GM21576 (cell line): ENCODE measurements around the gene CBARP.

Experiments
- ATAC-seq: cut with Tn5 transposase; IDR thresholded peaks from one replicate; pipeline ENCODE4 v1.9.1; 2021; ENCODE audit warnings: mild to moderate bottlenecking, moderate library complexity; ENCODE audit not compliant: unreplicated experiment

CBARP gene, protein sequence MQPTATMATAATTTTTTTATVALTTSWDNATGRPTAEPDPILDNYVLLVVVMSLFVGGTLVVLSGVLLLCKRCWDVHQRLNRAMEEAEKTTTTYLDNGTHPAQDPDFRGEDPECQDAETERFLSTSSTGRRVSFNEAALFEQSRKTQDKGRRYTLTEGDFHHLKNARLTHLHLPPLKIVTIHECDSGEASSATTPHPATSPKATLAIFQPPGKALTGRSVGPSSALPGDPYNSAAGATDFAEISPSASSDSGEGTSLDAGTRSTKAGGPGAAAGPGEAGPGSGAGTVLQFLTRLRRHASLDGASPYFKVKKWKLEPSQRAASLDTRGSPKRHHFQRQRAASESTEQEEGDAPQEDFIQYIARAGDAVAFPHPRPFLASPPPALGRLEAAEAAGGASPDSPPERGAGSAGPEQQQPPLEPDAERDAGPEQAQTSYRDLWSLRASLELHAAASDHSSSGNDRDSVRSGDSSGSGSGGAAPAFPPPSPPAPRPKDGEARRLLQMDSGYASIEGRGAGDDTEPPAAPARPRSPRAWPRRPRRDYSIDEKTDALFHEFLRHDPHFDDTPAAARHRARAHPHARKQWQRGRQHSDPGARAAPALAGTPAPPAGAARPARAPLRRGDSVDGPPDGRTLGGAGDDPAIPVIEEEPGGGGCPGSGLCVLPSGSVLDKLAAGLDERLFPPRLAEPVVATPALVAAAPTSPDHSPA

DNA sequence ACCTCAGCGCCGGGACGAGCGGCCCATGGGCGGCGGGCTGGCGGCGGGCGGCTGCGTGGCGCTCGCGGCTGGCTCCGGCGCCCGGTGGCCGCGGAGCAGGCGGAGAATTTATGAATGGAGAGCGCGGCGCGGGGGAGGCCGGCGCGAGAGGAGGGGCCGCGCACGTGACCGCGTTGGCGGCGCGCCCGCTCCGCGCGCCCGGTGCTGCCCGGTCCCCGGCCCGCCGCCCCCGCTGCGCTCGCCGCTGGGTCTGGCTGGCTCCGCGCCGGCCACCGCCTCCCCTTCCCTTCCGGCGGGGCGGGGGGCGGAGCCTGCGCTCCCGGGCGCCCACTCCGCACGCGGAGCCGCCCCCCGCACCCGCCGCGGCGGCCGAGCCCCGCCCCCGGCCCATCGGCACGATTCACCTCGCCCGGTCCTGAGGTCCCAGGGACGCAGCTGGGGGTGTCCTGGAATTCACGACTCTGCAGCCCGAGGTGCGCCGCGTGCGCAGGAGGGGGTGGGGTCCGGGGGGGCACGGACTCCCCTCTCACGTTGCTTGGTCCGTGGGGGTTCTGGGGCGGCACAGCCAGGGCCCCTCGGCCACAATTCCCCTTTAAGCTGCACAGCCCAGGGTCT lies at the start of gene CBARP:
Gene CBARP (minus strand): TSS at position 252 of the 615 bp plus-strand sequence. CDS start 1,905 bp downstream, outside the sequence.
- ATAC-seq: no peak

DNA sequence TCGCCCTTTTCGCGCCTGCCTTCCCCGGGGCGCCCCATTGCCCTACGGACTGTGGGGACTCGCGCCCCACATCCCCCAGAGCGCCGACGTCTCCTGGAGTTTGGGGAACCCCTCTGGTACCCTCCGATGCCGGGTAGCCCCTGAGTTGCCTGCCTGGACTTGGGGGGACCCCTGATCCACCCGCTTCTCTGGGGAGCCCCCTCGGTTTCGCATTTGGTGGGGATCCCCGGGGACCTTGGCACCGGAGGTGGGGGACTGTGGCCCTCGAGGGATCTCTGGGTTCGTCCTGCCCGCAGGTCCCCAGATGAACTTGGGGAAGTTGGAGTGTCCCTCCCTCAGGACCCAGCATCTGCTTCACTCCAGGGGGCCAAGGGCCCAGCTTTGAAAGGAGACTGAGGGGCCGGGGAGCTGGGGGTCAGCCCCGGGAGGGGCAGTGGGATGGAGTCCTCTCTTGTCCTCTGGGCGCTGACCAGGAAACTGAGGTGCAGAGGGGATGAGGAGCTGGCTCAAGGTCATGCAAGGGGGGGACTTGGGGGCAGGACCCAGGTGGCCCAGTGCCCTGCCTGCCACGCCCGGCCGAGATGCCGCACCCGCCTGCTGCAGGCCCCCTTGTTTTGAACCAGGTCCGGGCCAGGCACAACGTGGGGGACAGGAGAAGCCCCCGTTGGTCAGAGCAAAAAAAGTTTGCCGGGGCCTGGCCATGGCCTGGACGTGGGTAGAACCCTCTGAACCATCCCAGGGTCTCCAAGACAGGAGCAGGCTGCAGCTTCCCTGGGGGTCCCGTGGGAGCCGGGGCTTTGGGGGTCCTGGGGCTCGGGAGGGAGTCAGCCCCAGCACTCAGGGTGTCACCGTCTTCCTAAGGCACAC lies 48.9 kb upstream of the CBARP start:
- ATAC-seq: no peak

DNA sequence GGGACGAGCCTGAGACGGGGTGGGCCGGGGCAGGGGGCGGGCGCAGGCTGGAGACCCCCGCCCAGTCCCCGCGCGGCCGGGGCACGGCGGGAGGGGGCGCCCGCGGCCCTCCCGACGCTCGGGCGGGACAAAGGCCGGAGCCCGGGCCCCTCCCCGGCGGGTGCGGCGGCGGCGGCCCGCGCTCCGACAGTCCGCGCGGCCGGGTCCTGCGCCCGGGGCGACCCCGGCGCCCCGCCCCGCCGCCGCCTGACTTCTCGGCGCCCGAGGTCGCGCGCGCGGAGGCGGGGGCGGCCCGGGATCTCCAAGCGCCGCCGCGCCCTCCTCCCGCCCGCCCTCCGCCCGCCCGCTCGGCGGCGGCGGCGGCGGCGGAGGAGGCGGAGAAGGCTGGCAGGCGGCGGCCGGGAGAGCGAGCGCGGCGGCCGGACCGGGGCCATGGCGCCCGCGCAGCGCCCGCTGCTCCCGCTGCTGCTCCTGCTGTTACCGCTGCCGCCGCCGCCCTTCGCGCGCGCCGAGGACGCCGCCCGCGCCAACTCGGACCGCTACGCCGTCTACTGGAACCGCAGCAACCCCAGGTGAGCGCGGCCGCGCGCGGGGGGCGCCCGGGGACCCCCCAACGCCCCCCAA lies 48.0 kb upstream of the CBARP start, which contains the start of gene EFNA2:
Gene EFNA2 (plus strand): TSS at position 137 of the 624 bp plus-strand sequence. CDS start 296 bp downstream, at position 433.
- no peak for ATAC-seq

DNA sequence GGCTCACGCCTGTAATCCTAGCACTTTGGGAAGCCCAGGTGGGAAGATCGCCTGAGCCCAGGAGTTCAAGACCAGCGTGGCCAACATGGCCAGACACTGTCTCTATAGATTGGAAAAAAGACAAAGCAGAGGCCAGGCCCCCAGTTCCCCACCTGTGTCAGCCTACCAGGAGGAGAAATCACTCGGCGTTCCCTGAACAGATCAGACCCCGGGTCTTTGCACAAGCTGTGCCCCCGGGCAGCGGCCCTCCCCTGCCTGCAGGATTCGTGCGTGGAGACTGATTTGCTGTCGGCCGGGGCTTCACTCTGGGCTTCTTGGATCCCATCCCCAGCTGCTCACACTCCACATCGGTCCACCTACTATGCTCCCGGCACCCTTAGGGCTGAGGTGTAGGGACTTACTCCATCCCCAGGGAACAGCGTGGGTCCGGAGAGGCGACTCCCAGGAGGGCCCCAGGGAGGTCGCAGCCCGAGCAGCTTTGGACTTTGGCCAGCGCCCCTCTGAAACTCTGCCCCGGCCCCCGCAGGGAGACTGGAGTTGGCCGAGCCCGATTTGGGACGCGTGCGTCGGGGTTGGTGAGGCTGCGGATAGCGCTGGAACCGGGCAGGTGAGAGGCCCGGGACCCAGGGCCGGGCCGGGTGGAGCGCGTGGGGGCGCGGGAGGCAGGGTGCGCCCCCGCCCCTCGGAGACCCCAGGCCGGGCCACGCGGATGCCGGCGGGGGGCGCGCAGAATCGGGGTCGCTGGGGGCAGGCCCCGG lies 47.4 kb upstream of the CBARP start:
- no peak for ATAC-seq

DNA sequence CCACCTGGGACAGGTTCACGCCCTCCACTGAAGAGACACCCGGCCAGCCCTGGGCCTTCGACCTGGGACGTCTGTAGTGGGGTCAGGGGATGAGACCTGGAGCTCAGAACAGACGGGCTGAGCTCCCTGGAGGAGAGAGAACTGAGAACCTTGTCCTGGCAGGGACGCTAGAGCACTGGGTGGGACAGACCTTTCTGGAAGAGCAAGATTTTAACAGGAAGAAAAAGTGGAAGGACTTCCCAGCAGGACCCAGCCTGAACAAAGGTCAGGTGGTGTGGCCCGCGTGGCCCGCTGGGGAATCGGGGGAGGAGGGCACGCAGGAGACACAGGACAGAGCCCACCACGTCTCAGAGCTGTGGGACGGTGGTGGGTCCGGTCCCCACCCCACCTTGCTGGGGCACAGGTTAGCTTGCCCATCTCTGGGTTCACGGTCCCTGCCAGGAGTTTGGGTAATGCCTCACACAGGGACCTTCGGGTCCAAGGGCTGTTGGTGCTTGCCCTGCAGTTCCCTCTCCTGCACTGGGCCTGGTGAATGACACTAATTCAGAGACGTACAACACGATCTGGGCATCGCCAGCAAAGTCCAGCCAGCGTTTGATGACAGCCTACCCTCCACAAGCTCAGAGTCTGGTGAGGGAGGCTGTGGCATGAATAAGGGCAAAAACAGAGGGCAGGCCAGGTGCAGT lies 46.6 kb upstream of the CBARP start:
- ATAC-seq: no peak

DNA sequence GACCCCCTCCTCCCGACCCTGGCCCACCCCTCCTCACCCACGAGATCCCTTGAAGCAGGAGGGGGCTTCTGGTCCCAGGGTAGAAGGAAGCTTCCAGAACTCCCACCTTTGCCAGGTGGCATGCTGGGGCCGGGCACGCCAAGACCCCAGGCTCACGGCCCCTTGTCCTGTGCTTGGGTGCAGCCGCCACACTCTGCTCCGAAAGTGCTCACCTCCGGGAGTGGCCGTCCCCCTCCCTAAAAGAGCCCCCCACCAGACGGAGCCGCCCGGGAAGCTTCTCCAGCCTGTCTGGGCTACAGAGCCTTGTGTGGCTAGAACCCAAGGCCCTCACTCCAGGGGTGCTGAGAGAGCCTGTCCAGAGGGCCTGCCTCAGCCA lies 46.1 kb upstream of the CBARP start:
- ATAC-seq: no peak

DNA sequence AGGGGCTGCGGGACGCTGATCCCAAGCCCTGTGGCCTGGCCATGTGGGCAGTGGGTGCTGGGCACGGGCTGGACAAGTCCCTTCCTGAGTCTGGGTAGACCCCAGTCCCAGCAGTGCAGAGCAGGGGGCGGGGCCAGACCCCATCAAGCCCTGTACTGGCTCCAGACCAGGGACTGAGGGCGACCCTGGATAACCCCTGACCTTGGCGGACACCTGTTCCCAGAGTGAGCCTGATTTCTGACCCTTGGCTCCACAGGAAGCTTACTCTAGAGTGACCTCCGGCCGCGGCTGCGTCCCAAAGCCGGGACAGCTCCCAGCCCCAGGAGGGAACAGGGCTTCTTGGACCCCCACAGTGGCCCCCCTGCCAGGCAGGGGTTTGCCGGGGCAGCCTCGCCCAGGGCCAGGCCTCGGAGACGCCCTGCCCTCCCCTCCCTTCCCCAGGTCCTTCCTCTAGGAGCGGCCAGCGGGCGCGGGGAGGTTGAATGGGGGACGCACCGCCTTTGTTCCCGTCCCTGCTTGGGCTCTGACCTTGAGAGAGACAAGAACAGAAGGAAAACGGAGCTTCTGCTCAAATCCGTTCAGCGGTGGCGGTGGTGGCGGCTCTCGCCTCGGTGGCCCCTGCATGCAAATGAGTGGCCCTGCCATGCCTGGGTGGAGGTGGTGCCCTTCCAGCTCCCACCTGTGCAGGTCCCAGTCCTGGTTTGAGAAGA lies 45.6 kb upstream of the CBARP start:
- ATAC-seq: no peak

DNA sequence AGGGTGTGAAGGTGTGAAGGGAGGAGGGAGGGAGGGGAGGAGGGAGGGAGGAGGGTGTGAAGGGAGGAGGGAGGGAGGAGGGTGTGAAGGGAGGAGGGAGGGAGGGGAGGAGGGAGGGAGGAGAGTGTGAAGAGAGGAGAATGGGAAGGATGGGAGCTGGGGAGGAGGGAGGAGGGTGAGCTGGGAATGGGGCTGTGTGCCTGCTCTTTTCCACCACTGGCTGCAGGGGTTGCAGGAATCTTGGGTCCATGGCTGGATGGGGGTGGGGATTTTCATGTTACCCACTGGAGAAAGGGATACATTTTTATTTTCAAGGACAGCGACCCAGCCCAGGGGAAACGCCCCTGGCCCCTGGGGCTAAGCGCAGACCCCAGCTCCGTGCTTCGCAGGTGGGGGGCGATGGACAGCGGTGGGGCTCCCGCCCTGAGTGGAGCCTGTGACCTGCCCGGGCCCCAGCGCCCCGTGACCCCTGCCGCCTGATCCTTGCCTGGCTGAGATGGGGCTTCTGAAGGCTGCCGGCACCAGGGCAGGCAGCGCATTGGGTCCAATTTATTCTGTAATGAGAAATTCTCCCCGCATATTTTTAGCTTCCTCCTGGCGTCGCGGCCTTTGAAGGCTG lies 44.9 kb upstream of the CBARP start:
- no peak for ATAC-seq

DNA sequence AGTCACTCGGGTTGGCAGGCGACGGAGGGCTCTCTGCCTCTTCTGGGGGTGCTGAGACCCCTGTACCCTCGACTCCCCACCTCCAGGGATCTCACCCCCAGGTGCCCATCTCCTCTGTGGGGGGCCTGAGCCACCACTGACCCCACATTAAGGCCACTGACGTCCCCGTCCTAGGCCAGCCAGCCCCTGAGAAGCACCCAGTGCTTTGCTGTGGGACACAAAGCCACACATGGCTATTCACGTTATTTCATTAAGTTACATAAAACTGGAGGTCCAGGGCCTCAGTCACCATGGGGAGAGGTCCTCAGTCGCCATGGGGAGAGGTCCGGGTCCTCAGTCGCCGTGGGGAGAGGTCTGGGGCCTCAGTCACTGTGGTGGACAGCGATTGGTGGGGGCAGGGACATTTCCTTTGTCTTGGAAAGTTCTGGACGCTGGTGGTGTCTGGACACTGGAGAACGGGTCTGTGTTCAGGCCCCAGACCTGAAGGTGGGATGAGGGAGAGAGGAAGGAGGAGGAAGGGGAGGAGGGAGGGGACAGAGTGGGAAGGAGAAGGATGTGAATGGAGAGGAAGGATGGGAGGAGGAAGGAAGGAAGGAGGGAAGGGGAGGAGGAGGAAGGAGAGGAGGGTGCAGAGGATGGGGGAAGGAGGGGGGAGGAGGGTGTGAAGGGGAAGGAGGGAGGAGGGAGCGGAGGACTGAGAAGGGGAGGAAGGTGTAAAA lies 43.9 kb upstream of the CBARP start:
- no peak for ATAC-seq

DNA sequence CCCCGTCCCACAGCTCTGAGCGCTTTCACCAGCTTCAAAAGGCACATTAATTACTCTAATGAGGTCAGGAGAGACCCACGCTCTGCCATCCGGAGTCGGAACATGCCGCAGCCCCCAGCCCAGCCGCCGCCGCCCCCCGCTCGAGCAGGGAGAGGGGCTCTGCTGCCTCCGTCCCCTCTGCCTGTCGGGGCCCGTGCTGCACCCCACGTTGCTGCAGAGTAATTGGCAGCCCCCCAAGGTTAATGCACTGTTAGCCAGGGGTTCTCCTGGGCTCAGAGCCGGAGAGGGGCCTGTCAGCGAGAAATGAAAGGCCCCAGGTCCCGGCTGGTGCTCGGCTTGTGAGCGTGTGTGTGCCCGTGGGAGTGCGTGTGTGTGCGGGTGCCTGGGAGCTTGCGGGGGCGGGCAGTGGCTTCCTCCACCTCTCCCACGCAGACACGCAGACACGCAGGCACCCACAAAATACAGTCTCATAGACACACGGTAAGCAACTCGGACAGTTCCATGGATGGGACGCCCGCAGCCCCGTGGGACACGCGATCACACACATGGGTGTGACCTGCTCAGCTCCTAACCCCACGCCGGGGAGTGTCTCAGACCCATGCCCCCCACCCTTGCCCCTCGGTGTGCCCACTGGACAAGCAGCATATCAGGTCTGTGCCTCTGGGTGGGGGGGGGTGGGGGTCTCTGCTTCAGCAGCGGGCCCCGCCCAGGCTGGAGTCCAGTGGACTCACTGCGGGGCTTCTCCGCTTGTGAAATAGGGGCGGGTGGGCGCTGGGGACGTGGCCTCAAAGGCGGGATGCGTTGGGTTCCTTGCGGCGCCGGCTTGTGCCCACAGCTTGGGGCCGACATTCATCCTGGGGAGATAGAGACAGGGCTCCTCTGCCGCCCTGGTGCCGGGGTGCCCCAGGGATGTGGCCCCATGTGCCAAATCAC lies 43.1 kb upstream of the CBARP start:
- ATAC-seq: no peak

DNA sequence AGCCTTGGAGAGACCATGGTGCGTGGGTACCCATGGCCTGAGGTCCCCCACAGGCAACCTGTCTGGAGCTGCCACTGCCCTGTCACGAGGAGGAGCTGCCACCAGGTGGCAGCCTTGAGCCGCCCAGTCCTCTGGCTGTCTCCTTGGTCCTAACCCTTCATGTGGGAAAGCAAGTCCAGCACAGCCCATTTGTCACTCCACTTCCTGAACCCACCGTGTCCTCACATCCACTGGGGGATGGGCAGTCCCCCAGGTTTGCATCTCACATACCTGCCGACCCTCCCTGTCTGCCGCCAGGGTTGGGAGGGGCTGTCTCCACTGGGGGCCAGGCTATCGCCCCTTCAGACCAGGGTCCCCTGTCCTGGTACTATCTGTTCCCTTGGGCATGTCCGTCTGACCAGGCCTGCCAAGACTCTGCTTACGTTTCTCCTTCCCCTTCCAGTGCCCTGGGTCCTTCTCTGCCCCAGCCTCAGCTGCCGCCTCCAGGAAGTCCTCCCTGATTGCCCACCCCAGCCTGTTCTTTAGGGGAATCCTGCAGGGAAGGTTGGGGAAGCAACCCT lies 42.1 kb upstream of the CBARP start:
- ATAC-seq: no peak

DNA sequence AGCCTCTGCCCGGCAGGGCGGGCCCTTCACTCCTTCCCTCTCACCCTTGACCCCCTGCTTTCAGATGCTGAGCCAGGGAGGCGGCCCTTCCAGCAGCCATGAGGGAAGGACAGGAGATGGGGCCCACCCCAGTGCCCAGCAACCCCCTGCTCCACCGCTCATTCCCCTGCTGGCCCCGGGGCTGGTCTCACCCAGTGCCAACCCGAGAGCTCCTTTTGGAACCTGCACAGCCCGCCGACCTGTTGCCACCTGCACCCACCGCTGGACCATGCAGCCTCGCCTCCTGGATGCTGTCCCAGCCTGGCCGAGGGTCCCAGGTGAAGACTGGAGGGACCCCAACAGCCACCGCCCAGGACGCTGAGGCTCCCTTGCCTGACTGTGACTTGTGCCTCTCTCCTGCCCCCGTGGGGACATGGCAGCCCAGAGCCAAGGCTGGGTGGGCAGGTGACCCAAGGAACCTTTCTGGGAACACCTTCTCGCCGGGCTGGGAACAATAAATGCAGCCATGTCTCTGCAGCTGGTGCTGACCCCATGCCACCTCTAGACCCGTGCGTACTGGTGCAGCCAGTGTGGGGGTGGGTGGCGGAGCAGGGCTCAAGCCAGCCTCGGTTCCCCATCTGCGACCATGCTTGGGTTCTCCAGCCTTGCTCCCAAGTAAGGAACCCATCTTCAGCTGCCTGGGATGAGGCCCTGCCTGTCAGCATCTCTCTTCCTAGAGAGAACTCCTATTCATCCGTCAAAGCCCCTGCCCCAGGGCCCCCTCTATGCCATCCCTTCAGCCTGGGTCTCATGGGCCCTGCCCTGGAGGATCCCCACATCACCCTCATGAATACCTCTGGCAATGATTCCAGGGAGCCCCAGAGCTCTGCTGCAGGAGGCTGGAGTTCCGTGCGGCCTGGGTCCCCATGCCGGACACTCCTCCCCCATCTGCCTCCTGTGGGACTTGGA lies 41.2 kb upstream of the CBARP start:
- ATAC-seq: no peak

DNA sequence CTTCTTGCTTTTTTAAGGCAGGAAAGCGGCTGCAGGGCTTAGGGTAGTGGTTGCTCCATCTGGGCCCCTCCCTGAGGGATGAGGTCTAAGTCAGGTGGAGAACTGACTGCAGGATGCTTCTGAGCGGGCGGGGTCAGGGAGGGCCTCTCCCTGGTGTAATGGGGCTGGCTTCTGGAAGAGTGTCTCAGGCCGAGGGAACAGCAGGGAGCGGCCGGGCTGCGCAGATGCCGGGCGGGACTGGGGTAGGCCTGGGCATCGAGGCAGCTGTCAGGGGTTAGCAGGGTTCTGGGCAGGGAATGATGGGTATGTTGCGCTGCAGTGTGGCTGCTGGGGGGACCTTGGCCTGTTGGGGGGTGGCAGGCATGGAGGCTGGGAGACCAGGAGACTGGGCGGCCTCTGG lies 40.3 kb upstream of the CBARP start:
- no peak for ATAC-seq

DNA sequence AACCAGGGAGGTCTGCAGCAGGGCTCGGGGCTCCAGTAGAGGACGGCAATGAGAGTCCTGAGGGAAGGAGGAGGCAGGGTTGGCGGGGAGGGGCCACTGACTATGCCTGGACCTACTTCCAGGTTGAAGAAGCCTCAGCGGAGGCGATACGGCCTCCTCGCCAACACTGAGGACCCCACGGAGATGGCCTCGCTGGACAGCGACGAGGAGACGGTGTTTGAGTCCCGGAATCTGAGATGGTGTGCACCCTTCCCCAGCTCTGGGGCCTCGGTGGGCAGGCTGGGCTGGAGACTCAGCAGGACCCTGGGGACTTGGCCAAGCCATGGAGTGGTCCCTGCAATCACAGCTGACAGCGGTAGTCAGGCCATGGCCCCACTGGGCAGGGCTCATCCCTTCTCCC lies 39.3 kb upstream of the CBARP start:
- no peak for ATAC-seq

DNA sequence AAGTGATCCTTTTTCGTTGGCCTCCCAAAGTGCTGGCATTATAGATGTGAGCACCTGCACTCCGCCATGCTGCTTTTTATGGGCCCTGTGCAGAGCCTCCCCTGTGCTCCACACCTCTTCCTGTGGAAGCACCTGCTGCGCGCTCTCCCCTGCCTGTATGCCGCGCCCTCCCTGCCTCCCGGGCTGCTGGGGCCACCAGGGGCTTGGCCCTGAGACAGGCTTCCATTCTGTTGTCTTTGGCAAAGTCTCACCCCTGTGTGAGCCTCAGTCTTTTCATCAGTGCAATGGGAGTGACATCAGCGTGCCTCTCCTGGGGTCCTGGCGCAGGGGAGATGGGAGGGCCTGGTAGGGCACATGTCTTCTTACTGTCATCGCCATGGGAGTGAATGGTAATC lies 38.8 kb upstream of the CBARP start:
- no peak for ATAC-seq
